ENCODE data around the gene ANKRD31.
"Not testable (repeated sequence)": the region's sequence is repeated elsewhere in the genome, so short reads cannot be mapped to it uniquely, and the experiment has no call there.

ANKRD31 gene

DNA sequence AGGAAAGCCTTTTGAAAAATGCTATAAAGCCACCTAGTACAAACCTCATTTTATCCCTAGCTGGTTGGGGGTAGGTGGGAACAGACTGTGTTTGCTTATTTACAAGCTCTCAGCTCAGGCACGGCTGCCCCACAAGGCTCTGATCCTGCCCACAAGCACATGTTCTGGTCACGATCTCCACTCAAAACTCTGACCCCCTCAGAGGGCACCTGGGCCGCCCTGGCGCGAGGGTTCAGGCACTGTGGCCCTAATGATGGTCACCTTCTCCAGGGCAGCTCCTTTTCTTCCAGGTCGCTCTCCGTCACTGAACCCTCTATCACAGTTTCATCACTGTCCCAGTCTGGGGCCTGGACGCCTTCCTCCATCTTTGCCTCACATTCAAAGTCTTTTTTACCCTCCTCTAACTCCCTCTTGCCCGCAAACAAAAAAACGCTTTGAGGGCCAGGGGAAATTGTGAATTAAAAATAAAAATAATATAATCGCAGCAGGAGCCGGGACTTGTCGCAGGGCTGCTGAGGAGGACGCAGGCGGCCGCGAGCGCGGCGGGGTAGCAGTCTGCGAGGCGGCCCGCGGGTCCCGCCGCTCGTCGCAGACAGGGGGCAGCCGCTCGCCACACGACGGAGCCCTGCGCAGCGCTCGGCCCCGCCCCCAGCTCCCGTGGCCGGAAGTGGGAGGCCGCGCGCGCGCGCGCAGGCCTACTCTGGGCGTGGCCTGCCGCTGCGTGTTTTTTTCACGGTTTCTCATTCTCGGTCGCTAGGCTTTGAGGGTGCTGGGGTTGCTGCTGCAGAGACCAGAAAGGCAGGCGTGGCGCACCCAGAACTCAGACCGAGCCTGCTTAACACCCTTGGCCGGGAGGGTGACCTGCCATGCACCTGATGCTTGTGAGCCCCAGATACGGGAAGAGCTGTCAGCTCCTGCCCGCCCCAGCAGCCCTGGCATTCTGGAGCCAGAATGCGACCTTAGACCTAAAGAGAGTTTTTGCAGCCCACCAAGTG lies at the start of gene ANKRD31:
Gene ANKRD31 (minus strand): TSS at position 557 of the 995 bp plus-strand sequence. CDS start 192 bp downstream, at position 365.
- DNase-seq, result peak; percentile 88

DNA sequence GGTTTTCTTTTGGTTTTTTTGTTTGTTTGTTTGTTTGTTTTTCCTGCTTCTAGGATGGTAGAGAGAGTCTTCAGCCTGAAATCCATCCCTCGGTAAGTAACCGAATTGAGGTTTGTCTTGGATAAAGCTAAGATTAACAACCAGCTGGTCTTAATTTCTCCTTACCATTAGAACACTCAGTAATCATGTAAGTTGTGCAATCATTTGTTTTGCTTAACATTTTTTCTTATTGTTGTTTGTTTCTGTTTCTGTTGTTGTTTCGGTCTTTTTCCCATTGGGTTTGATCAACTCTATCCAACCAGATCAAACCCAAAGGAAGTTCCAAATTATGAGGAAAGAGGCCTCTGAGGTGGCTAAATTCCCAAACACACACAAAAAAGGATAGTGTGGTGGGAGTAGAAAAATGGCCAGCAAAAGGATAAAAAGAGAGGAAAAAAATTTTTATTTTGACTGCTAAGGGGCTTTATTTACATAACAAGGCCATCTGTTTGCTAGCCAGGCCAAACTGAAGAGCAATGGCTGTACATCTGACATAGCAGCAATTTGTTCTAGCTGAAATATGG lies 49.6 kb upstream of the ANKRD31 start:
- no peak for DNase-seq

DNA sequence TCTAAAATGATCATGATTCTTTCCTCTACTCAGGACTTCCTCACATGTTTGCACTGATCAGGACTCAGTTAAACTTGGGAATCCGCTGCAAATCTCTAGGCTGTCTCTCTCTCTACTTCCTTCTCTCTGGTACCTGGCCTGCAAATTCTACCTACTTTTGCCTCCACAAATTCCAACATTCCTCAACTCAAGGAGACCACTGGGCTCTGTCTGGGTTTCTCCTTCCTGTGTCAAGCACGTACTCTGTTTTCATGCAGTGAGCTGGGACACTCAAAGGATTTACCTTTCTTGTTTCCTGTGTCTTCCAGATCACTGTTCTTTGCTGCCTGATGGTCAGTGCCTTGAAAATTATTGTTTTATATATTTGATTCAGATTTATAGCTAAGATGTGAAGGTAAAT lies 45.9 kb upstream of the ANKRD31 start:
- DNase-seq, result no peak

- no peak for DNase-seq
These were observed 45.2 kb upstream of the ANKRD31 start for GRCh38 chr5:75281716-75282465.

GRCh38 chr5:75279321-75279720 lies 42.6 kb upstream of the ANKRD31 start:
- no peak for DNase-seq

GRCh38 chr5:75277463-75277862 lies 40.8 kb upstream of the ANKRD31 start:
- no peak for DNase-seq

DNA sequence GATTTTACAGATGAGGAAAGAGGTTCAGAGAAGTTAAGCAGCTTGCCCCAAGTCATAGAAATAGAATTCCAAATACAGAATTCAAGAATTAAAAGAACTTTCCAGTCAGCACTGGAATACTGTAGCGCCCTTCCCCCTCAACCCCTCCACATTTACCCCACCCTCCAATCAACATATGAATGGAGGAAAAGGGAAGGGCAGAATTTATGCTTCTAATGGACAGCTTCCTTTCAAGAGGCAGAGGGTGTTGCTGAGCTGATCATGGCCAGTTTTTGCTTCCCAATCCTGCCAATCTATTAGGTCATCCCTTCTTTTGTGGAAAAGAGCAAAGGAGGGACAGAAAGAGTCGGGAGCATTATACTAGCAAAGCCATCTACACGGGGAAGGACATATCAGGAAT lies 39.1 kb upstream of the ANKRD31 start:
- DNase-seq, result no peak

DNA sequence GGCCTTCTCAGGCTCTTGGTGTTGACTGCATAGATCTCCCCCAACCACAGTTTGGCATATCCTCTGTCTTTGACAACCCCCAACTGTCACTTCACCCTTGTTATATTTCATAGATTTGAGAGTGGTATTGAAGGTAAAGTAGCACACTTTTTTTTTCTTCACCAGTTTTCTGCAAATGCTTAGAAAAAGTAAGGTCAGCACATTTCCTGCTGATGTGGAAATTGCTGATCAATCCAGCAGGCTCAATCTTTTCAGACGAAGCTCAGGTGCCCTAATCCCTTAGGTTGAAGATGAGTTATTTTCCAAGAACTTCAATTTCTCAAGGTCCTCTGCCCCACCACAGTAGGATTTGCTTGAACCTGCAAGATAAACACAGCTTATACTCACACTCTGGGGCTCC lies 38.5 kb upstream of the ANKRD31 start:
- no peak for DNase-seq

- DNase-seq, result no peak
These were observed 37.8 kb upstream of the ANKRD31 start for GRCh38 chr5:75274486-75274885.

DNA sequence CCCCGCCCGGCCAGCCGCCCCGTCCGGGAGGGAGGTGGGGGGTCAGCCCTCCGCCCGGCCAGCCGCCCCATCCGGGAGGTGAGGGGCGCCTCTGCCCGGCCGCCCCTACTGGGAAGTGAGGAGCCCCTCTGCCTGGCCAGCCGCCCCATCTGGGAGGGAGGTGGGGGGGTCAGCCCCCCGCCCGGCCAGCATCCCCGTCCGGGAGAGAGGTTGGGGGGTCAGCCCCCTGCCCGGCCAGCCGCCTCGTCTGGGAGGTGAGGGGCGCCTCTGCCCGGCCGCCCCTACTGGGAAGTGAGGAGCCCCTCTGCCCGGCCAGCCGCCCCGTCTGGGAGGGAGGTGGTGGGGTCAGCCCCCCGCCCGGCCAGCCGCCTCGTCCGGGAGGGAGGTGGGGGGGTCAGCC lies 33.9 kb upstream of the ANKRD31 start:
- DNase-seq, result not testable (repeated sequence)

DNA sequence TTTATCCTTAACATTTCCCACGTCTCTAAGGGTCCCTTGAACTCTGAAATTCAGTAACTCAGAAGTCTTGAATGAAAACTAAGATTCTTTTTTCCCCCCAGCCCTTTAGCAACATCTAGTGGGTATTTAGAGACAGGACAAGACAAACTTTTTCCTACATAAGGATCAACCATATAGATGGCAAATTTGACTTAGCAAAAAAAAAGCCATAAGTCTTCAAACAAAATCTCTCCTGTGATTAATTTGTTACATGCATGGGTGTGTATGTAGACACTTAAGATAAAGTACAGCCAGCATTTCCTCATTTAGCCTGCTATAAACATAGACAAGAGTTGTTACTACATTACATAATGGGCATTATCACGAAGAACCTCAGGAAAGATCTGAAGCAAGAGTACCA lies 29.1 kb upstream of the ANKRD31 start:
- no peak for DNase-seq

GRCh38 chr5:75262271-75262670 lies 25.6 kb upstream of the ANKRD31 start:
- no peak for DNase-seq

DNA sequence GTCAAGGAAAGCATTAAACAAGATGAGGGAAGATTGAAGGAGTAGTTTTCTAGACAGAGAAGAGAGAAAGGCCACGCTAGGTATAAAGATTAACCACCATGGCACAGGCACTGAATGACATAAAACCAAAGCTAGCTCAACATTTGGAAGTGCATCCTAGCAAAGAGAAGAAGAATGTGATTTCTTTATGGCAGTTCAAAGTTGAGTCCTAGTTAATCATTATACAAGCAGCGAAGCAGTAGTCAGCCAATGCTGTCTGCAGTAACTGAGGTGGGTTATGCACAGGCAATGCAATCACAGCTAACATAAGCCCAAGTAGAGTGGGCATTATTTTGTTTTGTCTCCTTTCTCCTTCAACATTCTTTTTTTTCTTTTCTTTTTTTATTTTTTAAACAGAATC lies 24.0 kb upstream of the ANKRD31 start:
- no peak for DNase-seq

GRCh38 chr5:75250452-75250851 lies 13.8 kb upstream of the ANKRD31 start:
- DNase-seq, result not testable (repeated sequence)

DNA sequence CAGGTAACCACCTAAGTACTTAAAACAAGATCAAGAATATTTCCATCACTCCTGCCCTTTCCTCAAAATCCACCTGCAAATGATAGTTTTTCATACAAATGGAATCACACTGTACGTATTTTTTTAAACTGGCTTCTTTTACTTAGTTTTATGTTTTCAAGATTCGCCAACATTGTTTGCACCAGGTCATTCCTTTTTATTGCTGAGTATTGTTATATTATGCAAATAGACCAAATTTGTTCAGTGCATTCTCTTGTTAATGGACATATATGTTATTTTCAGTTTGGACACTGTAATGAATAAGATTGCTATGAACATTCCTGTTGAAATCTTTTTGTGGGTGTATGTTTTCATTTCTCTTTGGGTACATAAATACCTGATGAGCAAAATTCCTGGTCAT lies 8.3 kb upstream of the ANKRD31 start:
- no peak for DNase-seq

GRCh38 chr5:75243510-75243909 lies 6.8 kb upstream of the ANKRD31 start:
- no peak for DNase-seq

- no peak for DNase-seq
These were observed 6.4 kb upstream of the ANKRD31 start for GRCh38 chr5:75243100-75243499.

GRCh38 chr5:75242067-75242466 lies 5.4 kb upstream of the ANKRD31 start:
- DNase-seq, result no peak

DNA sequence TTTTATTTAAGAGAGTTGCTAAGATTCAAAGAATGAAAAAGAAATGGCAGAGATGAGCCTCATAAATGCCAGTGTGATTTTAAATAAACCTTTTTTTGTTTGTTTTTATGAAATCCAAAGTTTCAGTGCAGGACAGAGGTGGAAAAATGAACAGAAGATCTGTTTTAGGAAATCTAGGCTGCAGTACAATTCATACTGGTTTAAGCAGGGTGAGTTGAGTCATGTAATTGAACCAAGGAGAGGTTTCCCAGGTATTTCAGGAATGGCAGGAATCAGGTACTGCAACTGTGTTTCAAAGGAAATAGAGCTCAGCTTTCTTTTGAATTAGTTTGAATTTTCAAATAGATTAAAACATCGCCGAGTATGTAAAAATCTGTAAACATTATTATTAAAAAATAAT lies 3.0 kb upstream of the ANKRD31 start:
- no peak for DNase-seq

GRCh38 chr5:75235711-75236110 lies 967 bp downstream of the ANKRD31 start:
- DNase-seq, result no peak

GRCh38 chr5:75234251-75234650 lies 2.4 kb downstream of the ANKRD31 start:
- no peak for DNase-seq

GRCh38 chr5:75226916-75227315 lies 9.8 kb downstream of the ANKRD31 start:
- no peak for DNase-seq

DNA sequence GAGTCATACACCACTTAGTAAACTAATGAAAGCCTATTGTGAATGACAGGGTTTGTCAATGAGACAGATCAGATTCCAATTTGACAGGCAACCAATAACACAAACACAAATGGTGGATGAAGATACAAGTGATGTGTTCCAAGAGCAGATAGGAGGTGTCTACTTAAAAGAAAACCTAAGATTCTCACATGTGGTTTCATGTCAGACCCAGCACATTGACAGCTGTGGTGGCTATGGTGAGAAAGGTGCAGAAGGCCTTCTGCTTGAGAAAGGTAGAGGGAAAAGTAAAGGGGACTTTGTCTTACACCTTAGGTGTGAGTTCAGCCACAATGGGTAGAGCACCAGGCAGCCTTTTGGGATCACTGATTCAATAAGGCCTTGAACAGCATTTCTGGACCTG lies 11.2 kb downstream of the ANKRD31 start:
- DNase-seq, result no peak

DNA sequence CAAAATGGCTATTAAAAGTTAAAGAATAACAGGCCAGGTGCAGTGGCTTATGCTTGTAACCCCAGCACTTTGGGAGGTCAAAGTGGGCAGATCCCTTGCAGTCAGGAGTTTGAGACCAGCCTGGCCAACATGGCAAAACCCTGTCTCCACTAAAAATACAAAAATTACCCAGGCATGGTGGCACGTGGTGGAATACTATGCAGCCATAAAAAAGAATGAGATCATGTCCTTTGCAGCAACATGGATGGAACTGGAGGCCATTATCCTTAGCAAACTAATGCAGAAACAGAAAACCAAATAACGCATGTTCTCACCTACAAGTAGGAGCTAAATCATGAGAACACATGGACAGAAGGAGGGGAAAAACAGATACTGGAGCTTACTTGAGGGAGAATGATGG lies 15.9 kb downstream of the ANKRD31 start:
- not testable (repeated sequence) for DNase-seq
